HG03159 (cell line): ENCODE results near the gene PRKCE.

Experiments
- ATAC-seq: cut with Tn5 transposase; IDR thresholded peaks from one replicate; pipeline ENCODE4 v1.9.1; 2021; ENCODE audit warnings: mild to moderate bottlenecking, moderate library complexity; ENCODE audit not compliant: unreplicated experiment

PRKCE gene

GRCh38 chr2:46123013-46123412 lies 471.5 kb downstream of the PRKCE start:
- ATAC-seq, result no peak

- ATAC-seq, result no peak
Measured at GRCh38 chr2:46125798-46126197, 474.3 kb downstream of the PRKCE start.

- ATAC-seq, result no peak
Measured at GRCh38 chr2:46126571-46126970, 475.1 kb downstream of the PRKCE start.

GRCh38 chr2:46127176-46127575 lies 475.7 kb downstream of the PRKCE start:
- ATAC-seq, result no peak

- ATAC-seq, result no peak
Measured at GRCh38 chr2:46130511-46130910, 479.0 kb downstream of the PRKCE start.

GRCh38 chr2:46132996-46133395 lies 481.5 kb downstream of the PRKCE start:
- ATAC-seq, result no peak

- ATAC-seq, result no peak
Measured at GRCh38 chr2:46134531-46135227, 483.2 kb downstream of the PRKCE start.

- ATAC-seq, result no peak
Measured at GRCh38 chr2:46135228-46135855, 483.9 kb downstream of the PRKCE start.

GRCh38 chr2:46135958-46136357 lies 484.5 kb downstream of the PRKCE start:
- ATAC-seq, result no peak

- no peak for ATAC-seq
Measured at GRCh38 chr2:46136481-46136880, 485.0 kb downstream of the PRKCE start.

GRCh38 chr2:46136953-46137352 lies 485.5 kb downstream of the PRKCE start:
- no peak for ATAC-seq

GRCh38 chr2:46142546-46143428 lies 491.3 kb downstream of the PRKCE start:
- ATAC-seq, result no peak

GRCh38 chr2:46143429-46144132 lies 492.1 kb downstream of the PRKCE start:
- no peak for ATAC-seq

GRCh38 chr2:46144133-46144800 lies 492.8 kb downstream of the PRKCE start:
- ATAC-seq, result no peak

- no peak for ATAC-seq
Measured at GRCh38 chr2:46145017-46145416, 493.5 kb downstream of the PRKCE start.

GRCh38 chr2:46145840-46146239 lies 494.4 kb downstream of the PRKCE start:
- no peak for ATAC-seq

- ATAC-seq, result no peak
Measured at GRCh38 chr2:46146866-46147502, 495.5 kb downstream of the PRKCE start.

GRCh38 chr2:46147626-46148368 lies 496.3 kb downstream of the PRKCE start:
- ATAC-seq, result no peak

GRCh38 chr2:46148369-46148736 lies 496.9 kb downstream of the PRKCE start:
- ATAC-seq, result no peak
